ENCODE measurements around the gene RNFT2. TPM values are rescaled to one million over a fixed set of nuclear protein-coding genes. Genes with fewer than 3 reads are reported as not detected.
A peak's percentile ranks its signal among the peaks of the same experiment; 100 is the strongest.
"Not testable (repeated sequence)": the region's sequence is repeated elsewhere in the genome, so short reads cannot be mapped to it uniquely, and the experiment has no call there.

Gene RNFT2
- polyA plus RNA-seq, 6 donors from 2014 or later = 1.4 to 3.5 (median 2.5) TPM

DNA sequence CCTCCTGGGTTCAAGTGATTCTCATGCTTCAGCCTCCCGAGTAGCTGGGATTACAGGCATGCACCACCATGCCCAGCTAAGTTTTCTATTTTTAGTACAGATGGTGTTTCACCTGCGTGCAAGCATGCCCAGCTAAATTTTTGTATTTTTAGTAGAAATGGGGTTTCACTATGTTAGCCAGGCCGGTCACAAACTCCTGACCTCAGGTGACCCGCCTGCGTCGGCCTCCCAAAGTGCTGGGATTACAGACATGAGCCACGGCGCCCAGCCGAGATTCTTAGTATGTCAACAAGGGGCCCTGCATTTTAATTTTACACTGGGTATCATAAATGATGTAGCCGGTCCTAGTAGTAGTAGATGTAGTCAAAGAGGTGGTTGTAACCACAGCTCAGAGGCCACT is 76.7 kb downstream of the RNFT2 start:
- H3K9me3 Mint-ChIP-seq; ATAC-seq (ENCODE audit: low read depth in 2 of 2); H3K27me3 Mint-ChIP-seq; DNase-seq; H3K36me3 Mint-ChIP-seq: not testable (repeated sequence)
- H3K4me3 Mint-ChIP-seq = peak overlapping the region in 6 of 8 donors; percentile 24 to 80 (median 52)
- peak overlapping the region in 5 of 6 donors; percentile 12 to 97 (median 83) for H3K27ac Mint-ChIP-seq
- peaks cover 48 to 75% (median 71%) of the 10 kb centered on the region in 3 donors for H3K4me1 Mint-ChIP-seq

DNA sequence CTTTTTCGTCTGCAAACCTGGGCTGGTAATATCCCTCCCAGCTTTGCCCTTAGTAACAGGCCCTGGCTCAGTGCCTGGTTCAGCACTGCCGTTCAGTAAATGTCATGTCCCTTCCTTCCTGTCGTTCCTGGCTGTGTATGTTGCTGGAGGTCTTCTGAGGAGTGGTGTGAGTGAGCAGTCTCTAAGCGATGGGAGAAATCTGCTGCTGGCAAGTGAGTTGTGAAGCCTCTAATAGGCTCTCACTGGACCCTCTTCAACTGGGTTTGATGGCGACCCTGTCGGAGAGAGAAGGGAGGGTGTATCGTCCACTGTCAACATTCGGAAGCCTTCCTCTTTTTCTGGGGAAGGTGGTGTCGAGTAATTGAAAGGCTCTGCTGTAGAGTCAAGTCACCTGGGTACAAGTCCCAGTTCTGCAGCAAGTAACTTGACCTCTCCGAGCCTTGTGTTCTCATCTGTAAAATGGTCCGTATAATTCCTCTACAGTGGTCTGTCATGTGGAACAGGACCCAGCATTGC is 80.3 kb downstream of the RNFT2 start:
- Mint-ChIP-seq H3K4me3 (peak overlapping the region; percentile 85 to 97 (median 92)), H3K27me3 (no peaks in the 10 kb centered on the region), H3K4me1 (peaks cover 56 to 62% (median 62%) of the 10 kb centered on the region in 3 donors), H3K36me3 (no peaks in the 10 kb centered on the region), H3K9me3 (no peaks in the 10 kb centered on the region), H3K27ac (peak overlapping the region; percentile 90 to 100 (median 97))
- ATAC-seq (ENCODE audit: low read depth in 2 of 2) (peak; percentile 12 to 15), DNase-seq (peak; percentile 45)

DNA sequence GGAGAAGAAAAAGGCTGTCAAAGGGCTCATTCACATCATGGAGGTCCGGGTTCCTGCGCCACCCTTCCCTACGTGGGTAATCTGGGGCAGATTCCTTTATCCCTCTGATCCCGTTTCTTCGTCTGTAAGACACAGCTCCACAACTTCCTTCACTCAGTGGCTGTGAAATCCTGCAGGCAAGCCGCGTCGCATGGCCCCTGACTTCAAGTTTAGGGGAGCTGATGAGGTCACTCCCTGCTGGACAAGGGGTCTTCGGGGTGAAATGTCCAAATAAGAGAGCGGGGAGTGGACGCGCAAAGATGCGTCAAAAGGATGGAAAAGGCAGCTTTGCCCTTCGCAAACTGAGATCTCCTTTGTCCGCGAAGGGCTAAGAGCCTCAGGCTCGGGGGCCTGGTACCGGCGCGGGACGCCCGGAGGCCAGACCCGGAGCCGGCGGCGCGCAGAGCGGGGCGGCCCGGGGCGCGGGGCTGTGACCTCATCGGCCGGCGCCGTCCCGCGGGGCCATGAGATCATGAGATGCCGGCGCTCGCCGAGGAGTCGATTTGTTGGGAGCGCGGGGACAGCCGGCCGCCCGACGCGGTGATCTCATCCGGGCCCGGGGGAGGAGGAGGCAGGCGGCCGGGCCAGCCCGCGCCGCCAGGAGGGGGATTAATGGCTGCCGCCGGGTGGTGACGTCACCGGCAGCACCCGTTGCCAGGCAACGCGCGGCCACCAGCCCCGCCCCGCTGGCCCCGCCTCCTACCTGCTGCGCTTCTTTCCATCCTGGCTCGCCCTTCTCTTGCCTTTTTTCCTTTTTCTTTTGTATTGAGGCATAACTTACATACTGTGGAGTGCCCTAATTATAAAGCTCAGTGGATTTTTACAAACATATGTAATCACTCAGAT is 81.1 kb downstream of the RNFT2 start:
- peak; percentile 92 for DNase-seq
- Mint-ChIP-seq H3K36me3 (no peaks in the 10 kb centered on the region), H3K9me3 (peaks cover 0 to 2% (median 0%) of the 10 kb centered on the region in 7 donors), H3K4me1 (peaks cover 48 to 55% (median 54%) of the 10 kb centered on the region in 3 donors), H3K27me3 (no peaks in the 10 kb centered on the region), H3K4me3 (peak overlapping the region; percentile 85 to 97 (median 92)), H3K27ac (peak overlapping the region; percentile 90 to 100 (median 98))
- ATAC-seq (ENCODE audit: low read depth in 2 of 2) = peak; percentile 78

DNA sequence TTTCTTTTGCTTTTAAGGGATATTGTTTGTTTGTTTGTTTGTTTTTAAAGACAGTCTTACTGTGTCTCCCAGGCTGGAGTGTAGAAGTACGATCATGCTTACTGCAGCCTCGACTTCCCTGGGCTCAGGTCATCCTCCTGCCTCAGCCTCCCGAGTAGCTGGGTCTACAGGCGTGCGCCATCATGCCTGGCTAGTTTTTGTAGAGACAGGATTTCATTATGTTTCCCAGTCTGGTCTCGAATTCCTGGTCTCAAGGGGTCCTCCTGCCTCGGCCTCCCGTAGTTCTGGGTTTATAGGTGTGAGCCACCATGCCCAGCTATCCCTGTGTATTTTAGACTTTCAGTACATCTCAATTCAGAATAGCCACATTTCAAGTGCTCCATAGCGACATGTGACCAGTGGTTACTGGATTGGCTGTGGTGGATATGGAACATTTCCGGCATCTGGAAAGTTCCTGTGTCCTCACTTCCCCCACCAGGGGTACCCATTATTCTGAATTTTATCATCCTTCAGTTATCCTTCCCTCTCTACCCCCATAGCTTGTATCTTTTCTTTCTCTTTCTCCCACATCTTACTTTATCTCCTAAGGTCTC is 82.0 kb downstream of the RNFT2 start:
- Mint-ChIP-seq H3K9me3 (peaks cover 0 to 6% (median 0%) of the 10 kb centered on the region in 7 donors), H3K27me3 (no peaks in the 10 kb centered on the region), H3K27ac (peak overlapping the region; percentile 90 to 100 (median 96)), H3K36me3 (no peaks in the 10 kb centered on the region), H3K4me3 (peak overlapping the region; percentile 67 to 97 (median 72)), H3K4me1 (peaks cover 41 to 45% (median 44%) of the 10 kb centered on the region in 3 donors)
- DNase-seq (no peak), ATAC-seq (ENCODE audit: low read depth in 2 of 2) (no peak)

DNA sequence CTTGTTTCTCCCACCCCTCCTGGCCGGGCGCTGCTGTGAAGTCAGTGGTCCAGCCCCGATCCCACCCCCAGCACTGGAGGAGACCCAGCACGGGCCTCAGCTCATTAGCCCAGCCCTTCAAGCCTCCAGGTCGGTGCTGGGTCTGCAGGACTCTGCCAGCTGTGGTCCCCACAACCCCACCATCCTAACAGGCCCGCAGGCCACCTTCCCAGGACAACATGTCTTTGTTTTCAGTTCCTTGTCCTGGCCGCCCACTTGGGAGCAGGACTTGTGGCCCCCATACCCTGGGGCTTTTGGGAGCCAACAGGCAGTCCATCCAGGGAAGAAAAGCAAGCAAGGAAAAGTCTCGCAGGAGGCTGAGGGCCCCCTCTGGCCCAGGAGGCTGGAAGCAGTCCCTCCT is 83.2 kb downstream of the RNFT2 start:
- DNase-seq (no peak), ATAC-seq (ENCODE audit: low read depth in 2 of 2) (no peak)
- no peaks in the 10 kb centered on the region for H3K36me3 Mint-ChIP-seq
- peaks cover 33 to 36% (median 34%) of the 10 kb centered on the region in 3 donors for H3K4me1 Mint-ChIP-seq
- H3K27ac Mint-ChIP-seq = peak overlapping the region in 4 of 6 donors; percentile 78 to 100 (median 94)
- peaks cover 0 to 6% (median 0%) of the 10 kb centered on the region in 7 donors for H3K9me3 Mint-ChIP-seq
- no peaks in the 10 kb centered on the region for H3K27me3 Mint-ChIP-seq
- H3K4me3 Mint-ChIP-seq = peak overlapping the region in 4 of 8 donors; percentile 72 to 97 (median 92)

DNA sequence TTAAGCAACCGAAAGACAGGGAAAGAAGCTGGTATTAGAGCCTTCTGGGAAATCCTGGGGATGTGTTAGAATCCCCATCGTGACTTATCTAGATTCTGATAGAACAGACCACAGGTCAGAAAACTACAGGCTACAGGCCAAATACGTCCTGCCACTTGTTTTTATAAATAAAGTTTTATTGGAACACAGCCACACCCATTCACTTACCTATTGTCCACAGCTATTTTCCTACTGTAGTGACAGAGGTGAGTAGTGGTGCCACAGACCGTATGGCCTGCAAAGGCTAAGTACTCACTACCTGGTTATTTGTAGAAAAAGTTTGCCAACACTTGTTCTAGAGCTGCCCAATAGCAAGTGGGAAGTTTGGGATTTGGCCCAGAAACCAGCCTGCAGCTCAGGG is 89.3 kb downstream of the RNFT2 start:
- H3K27me3 Mint-ChIP-seq = no peaks in the 10 kb centered on the region
- no peaks in the 10 kb centered on the region for H3K36me3 Mint-ChIP-seq
- DNase-seq (no peak), ATAC-seq (ENCODE audit: low read depth in 2 of 2) (no peak)
- peaks cover 0 to 6% (median 0%) of the 10 kb centered on the region in 7 donors for H3K9me3 Mint-ChIP-seq
- peaks cover 0 to 1% (median 0%) of the 10 kb centered on the region in 3 donors for H3K4me1 Mint-ChIP-seq
- no peak overlapping the region for H3K27ac Mint-ChIP-seq
- H3K4me3 Mint-ChIP-seq = no peak overlapping the region

DNA sequence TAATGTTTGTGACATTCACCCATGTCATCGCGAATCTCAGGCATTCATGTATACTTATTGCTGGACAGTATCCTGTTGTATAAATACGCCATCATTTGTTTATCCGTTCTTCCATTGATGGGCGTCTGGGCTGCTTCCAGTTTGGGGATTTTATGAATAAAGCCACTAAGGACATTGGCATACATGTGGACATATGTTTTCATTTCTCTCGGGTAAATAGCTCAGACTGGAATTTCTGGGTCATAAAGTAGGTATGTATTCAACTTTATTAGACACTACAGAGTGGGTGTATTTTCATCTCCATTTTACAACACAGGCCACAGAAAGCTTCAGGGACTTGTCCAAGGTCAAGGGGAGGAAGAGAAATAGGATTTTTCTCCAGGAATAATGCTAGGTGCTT is 94.2 kb downstream of the RNFT2 start:
- Mint-ChIP-seq H3K27me3 (no peaks in the 10 kb centered on the region), H3K4me3 (no peak overlapping the region), H3K9me3 (peaks cover 0 to 5% (median 0%) of the 10 kb centered on the region in 7 donors), H3K27ac (no peak overlapping the region), H3K36me3 (peaks cover 12 to 16% of the 10 kb centered on the region in 2 donors), H3K4me1 (peaks cover 0 to 3% (median 0%) of the 10 kb centered on the region in 3 donors)
- ATAC-seq (ENCODE audit: low read depth in 2 of 2) (no peak), DNase-seq (no peak)

DNA sequence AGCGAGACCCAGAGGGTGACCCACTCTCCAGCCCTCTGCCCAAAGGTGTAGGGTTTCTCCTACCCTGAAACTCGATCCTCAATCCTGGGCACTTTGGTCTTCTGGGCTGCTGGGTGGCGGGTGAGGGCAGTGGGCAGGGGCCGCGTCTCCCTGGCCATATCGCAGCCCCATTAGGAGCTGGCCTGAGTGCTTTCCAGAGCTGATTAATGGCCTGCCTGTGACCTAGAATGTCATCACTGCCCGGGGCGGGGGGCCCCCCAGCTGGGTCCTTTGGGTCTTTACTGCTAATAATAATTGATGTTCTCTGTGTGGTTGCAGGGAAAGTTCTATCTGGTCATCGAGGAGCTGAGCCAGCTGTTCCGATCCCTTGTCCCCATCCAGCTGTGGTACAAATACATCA is 95.4 kb downstream of the RNFT2 start:
- Mint-ChIP-seq H3K4me3 (no peak overlapping the region), H3K27ac (peak overlapping the region in 2 of 6 donors; percentile 62 to 73), H3K27me3 (no peaks in the 10 kb centered on the region), H3K4me1 (peaks cover 5 to 6% (median 6%) of the 10 kb centered on the region in 3 donors), H3K36me3 (peaks cover 15 to 23% of the 10 kb centered on the region in 2 donors), H3K9me3 (peaks cover 0 to 7% (median 0%) of the 10 kb centered on the region in 7 donors)
- no peak for DNase-seq
- no peak for ATAC-seq (ENCODE audit: low read depth in 2 of 2)

DNA sequence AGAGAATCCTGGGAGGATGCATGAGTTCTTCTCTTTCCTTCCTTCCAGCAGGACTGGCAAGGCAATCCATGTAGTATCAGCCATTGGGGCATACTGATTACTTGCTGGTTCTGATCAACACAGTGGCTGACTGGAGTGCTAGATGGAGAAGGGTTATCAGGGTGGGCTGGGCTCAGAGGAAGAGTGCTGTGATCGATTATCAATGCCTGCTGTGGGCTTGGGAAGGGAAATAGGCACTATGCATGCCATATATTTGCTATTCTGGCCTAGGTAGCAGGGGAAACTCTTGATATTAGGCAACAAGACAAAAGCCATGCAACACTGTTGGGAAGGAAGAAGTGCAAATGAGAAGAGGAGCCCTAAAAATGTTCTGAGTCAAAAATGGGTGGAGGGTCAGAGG is 97.4 kb downstream of the RNFT2 start:
- ATAC-seq (ENCODE audit: low read depth in 2 of 2) = no peak
- H3K9me3 Mint-ChIP-seq = peaks cover 0 to 7% (median 0%) of the 10 kb centered on the region in 7 donors
- peaks cover 15 to 25% of the 10 kb centered on the region in 2 donors for H3K36me3 Mint-ChIP-seq
- peaks cover 13 to 15% (median 13%) of the 10 kb centered on the region in 3 donors for H3K4me1 Mint-ChIP-seq
- no peak for DNase-seq
- peak overlapping the region in 1 of 8 donors; percentile 6 for H3K4me3 Mint-ChIP-seq
- no peak overlapping the region for H3K27ac Mint-ChIP-seq
- H3K27me3 Mint-ChIP-seq = no peaks in the 10 kb centered on the region

DNA sequence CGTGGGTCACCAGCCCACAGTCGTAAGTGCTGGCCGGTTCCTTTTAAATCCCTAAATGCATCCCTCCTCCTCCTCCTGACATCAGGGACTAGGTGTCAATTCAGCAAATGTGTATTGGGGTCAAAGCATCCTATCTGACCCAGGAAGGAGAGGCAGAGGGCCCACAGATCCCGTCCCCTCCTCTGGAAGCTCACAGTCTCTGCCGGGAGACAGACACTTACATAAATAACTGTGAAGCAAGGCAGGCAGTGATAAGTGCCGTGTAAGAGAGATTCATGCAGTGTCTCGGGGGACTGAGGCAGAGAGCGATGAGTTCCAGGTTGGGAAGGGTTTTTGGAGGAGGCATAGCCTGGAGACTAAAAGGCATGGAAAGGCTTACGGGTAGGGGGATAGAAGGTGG is 99.0 kb downstream of the RNFT2 start:
- Mint-ChIP-seq H3K4me1 (peaks cover 13 to 15% (median 13%) of the 10 kb centered on the region in 3 donors), H3K36me3 (peaks cover 15 to 25% of the 10 kb centered on the region in 2 donors), H3K27ac (peak overlapping the region in 2 of 6 donors; percentile 40 to 89), H3K4me3 (no peak overlapping the region), H3K27me3 (no peaks in the 10 kb centered on the region), H3K9me3 (peaks cover 0 to 7% (median 0%) of the 10 kb centered on the region in 7 donors)
- ATAC-seq (ENCODE audit: low read depth in 2 of 2) = no peak
- DNase-seq = no peak

DNA sequence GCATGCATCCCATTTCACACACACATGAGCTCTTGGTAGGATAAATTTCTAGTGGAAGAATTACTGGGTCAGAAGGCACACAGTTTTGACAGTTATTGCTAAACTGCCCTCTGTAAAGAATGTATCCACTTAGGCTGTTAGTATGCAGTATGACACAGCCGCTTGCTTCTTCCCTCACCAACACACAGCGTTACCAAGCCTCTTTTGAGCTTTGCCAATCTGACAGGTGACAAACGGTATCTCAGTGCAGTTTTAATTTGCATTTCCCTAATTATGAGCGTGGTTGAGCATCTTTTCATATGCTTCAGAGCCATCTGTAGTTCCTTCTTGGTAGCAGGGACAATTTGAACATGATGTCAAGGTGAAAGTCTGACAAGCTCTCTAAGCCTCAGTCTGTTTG is 100.2 kb downstream of the RNFT2 start:
- peaks cover 13 to 15% (median 13%) of the 10 kb centered on the region in 3 donors for H3K4me1 Mint-ChIP-seq
- H3K36me3 Mint-ChIP-seq = peaks cover 15 to 25% of the 10 kb centered on the region in 2 donors
- peak; percentile 61 to 65 for ATAC-seq (ENCODE audit: low read depth in 2 of 2)
- no peaks in the 10 kb centered on the region for H3K27me3 Mint-ChIP-seq
- DNase-seq = no peak
- H3K4me3 Mint-ChIP-seq = no peak overlapping the region
- peaks cover 0 to 7% (median 0%) of the 10 kb centered on the region in 7 donors for H3K9me3 Mint-ChIP-seq
- H3K27ac Mint-ChIP-seq = peak overlapping the region in 4 of 6 donors; percentile 26 to 51 (median 38)

DNA sequence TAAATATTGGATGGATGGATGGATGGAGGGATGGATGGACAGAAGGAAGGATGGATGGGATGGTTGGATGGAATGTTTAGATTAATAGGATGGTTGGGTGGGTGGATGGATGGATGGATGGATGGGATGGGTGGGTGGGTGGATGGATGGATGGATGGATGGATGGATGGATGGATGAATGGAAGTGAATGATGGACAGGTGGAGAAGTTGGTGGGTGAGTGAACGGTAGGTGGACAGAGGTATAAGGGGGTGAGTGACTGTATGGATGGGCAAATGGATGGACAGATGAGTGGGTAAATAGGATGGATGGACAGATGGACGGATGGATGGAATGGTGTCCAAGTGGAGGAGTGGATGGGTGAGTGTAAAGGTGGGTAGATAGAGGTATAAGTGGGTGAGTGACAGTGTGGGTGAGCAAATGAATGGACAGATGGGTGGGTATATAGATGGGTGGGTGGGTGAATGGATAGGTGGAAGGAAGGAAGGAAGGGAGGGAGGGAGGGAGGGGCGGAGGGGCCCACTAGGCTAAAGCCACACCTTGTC is 101.2 kb downstream of the RNFT2 start:
- Mint-ChIP-seq H3K27me3 (no peaks in the 10 kb centered on the region), H3K36me3 (peaks cover 15 to 23% of the 10 kb centered on the region in 2 donors), H3K4me3 (no peak overlapping the region), H3K27ac (peak overlapping the region in 2 of 6 donors; percentile 4 to 68), H3K4me1 (peaks cover 10 to 15% (median 13%) of the 10 kb centered on the region in 3 donors), H3K9me3 (peaks cover 0 to 7% (median 0%) of the 10 kb centered on the region in 7 donors)
- DNase-seq (no peak), ATAC-seq (ENCODE audit: low read depth in 2 of 2) (no peak)

DNA sequence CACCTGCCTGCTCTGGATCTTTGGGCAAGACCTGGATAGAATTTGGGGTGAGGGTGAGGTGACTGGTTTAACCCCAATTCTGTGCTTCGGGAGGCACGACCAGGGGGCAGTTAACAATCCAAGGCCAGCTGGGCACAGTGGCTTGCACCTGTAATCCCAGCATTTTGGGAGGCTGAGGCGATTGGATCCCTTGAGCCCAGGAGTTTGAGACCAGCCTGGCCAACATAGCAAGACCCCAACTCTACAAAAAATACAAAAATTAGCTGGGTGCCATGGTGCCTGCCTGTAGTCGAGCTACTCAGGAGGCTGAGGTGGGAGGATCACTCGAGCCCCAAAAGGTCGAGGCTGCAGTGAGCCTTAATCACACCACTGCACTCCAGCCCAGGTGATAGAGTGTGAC is 105.0 kb downstream of the RNFT2 start:
- DNase-seq = no peak
- ATAC-seq (ENCODE audit: low read depth in 2 of 2) = no peak
- H3K4me3 Mint-ChIP-seq = no peak overlapping the region

More for the DNA sequence above, 105.0 kb downstream of the RNFT2 start:
- H3K4me1 Mint-ChIP-seq = peaks cover 9 to 14% (median 11%) of the 10 kb centered on the region in 3 donors
- H3K27me3 Mint-ChIP-seq = no peaks in the 10 kb centered on the region
- peaks cover 2 to 6% of the 10 kb centered on the region in 2 donors for H3K36me3 Mint-ChIP-seq
- H3K9me3 Mint-ChIP-seq = peaks cover 0 to 2% (median 0%) of the 10 kb centered on the region in 7 donors
- peak overlapping the region in 1 of 6 donors; percentile 57 for H3K27ac Mint-ChIP-seq
